HG02798 (cell line): ENCODE measurements around the gene SHISA9.
"Not testable (repeated sequence)": the region's sequence is repeated elsewhere in the genome, so short reads cannot be mapped to it uniquely, and the experiment has no call there.

ENCODE experiments used
- ATAC-seq: cut with Tn5 transposase; IDR thresholded peaks from one replicate; pipeline ENCODE4 v1.9.1; 2021; ENCODE audit warnings: mild to moderate bottlenecking; ENCODE audit not compliant: unreplicated experiment, poor library complexity

Gene SHISA9

DNA sequence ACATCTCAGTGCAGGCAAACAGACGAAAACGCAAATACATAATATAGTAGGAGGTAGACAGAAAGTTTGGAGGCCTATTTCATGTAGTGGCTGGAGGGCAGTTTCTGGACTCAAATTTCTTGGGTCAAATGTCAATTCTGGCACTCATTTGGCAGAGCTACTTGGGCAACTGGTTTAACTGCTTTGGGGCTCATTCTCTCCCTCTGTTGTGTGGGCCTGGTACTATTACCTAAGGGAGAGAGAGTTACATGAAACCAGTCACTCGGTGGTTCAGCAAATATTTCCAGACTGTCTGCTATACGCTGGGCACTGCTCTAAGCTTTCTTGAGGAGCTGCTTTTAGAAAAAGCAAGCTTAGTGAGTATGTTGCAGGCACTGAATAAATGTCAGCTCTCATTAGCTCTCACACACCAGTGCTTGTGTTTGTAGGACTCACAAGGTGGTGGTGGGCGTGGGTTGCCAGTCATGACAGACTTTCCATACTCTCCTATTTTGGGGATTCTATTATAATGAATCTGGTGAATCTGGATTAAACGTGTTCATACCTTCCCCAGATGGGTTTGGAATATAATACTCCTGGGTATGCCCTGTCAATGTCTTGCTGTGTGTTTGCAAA, 1.8 kb upstream of the SHISA9 start:
- no peak for ATAC-seq

- no peak for ATAC-seq
Measured at GRCh38 chr16:12900156-12900555, 1.2 kb upstream of the SHISA9 start.

DNA sequence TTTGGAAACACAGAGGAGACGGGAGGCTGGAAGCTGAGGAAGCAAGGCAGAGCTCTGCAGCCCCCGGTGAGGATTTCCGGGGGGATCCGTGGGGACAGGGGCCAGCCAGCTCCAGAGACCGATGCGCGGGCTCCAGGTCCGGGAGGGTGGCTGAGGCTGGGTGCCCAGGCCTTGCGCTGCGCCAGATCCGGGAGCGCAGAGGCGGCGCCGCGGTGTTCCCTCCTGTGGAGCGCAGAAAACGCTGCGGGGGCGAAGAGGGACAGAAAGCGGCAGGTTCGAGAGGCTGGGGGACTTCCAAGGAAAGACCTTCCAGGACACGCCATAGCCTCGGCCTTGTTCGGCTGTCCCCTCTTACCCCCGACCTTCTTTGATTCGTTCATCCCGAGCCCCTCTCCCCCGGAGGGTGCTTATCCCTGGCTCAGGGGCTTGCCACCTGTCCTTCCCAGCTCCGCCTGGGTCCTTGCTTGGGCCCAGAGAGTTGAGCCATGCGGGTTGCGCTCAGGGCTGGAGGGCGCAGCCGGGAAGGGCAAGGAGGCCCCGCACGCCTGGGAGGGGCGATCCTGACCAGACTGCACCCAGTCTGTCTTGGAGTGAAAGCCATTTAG, 697 bp upstream of the SHISA9 start:
- no peak for ATAC-seq

GRCh38 chr16:12901204-12901596, 198 bp upstream of the SHISA9 start:
- ATAC-seq: no peak

GRCh38 chr16:12902511-12903372, 1.3 kb downstream of the SHISA9 start:
- no peak for ATAC-seq

DNA sequence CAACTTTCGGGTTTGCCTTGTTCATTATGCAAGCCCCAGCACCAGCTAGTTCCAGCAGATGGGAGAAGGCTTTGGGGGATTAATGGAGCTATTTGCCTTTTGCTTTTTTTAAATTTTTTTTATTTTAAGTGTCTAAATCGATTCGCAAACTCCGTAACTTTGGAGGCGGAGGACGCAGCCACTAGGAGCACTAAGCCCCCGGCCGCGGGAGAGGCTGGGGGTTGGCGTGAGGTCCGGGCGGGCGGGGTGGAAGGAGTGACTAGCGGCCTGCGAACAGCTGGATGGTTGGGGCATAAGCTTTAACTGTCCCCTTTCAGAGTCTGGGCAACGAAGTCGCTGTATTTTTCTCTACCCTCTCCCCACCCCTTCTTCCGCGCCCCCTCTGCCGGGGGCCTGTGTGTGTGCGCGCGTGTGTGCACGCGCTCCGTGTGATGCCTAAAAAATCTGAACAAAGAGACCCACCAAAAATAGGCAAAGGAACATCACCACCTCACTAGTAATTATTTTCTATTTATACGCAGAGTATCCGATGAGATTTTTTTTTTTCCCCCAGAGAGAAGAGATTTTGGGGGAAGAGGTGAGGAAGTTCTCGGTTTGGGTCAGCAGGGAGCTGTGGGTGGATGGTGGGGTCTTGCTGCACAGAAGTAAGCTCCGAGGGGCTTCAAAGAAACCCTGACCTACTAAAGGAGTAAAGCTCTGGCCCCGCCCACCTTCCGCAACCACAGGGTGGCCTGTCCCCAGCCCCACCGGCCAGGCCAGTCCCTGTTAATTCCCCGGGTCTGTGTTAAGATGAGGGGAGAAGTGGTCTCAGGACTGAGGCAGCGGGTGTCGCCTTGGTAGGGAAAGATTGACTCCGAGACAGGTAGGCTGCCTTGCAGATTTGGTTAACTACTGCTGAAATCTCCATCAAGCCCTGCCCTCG, 2.3 kb downstream of the SHISA9 start:
- ATAC-seq: no peak

DNA sequence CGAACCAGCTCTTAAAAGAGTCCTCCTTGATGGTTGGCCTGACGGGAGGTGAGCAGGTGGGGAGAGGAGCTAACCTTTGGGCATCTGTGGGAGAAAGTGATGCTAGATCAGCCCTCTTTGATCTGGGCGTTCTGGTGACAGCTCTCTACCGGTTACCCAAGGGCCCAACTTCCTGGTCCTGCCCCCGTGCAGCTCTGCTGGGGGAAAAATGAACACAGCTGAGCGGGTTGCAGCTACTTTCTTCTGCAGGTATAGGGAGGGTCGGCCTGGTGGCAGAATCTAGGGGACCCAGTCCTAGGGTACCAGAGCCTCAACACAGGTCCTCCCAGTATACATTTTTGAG, 2.9 kb downstream of the SHISA9 start:
- no peak for ATAC-seq

GRCh38 chr16:12906271-12906670, 4.9 kb downstream of the SHISA9 start:
- no peak for ATAC-seq

DNA sequence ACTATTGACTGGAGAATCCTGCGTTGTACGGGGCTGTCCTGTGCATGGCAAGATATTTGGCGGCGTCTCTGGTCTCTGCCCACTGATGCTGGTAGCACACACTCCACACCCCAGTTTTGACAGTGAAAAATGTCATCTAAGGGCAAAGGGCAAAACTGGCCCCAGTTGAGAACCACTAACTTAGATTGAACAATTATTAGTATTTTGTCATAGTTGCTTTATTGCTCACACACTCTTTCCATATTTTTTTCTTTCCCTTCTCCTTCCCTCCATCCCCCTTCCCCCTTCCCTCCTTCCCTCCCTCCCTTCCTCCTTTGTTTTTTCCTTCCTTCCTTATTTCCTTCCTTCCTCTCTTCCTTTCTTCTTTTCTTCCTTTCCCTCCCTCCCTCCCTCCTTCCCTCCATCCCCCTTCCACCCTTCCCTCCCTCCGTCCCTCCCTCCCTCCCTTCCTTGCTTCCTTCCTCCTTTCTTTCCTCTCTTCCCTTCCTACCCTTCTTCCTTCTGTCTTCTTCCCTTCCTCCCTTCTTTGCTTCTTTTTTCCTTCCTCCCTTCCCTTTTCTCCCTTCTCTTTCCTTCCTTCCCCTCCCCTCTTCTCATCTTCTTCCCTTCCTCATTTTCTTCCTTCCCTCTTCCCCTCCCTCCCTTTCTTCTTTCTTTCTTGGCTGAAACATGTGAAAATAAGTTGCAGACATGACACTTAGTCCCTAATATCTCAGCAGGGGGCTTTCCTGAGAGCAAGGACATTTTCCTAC, 5.5 kb downstream of the SHISA9 start:
- ATAC-seq: no peak

DNA sequence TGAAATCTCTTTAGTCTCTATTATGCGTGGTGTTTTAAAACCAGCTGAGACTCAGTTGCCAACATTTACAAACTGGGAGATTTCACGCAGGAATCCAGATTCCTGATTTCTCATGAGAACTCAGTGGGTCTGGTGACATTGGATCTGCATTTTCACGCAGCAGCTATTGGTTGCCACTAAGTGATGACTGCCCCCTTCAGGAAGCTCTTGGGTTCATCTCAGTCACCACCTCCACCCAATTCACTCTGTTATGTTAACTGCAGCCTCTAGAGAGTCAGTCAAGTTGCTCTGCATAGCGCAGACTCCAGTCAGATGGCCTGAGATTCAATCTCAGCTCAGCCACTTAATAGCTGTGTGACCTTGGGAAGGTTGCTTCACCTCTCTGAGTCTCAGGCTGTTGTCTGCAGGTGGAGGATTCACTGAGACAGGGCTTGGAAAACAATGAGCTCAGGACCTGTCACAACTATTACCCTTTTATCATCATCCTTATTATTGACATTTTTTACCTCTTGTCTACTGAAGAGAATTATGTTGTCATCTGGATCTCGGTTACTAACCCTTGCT, 6.4 kb downstream of the SHISA9 start:
- no peak for ATAC-seq

DNA sequence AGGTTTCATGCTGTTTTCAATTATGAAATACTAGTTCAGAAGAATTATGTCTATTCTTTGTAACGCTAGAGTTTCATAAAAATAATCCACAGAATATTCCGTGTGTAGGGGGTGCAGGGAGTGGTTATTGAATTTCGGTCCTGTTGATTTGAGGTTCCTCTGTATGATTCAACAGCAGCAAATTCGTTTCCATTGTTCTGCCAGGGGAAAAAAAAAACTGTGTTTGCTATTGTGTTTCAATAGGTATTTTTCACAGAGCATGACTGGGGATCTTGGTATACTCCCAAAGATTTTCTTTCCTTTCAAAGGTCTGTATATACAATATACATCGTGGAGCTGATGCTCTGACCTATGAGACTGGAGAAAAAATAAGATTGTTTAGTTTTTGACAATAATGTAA, 15.8 kb downstream of the SHISA9 start:
- ATAC-seq: no peak

- ATAC-seq: no peak
Measured at GRCh38 chr16:12917653-12918052, 16.3 kb downstream of the SHISA9 start.

DNA sequence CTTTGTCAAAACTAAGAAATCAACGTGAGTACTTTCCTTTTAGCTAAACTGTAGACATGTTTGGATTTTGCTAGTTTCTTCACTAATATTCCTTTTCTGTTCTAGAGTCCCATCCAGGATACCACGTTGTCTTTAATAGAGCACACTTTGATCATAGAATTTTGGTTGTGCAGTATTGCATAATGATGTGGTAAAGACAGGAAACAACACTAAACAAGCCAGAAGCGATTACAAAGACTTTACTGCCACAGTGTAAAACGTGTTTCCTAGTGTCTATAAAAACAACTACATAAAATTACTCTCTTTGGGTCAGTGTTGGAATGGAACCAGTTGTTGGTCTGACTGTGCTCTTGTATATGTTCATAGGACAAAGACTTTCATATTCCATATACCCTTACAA, 19.3 kb downstream of the SHISA9 start:
- ATAC-seq: no peak

GRCh38 chr16:12923640-12924039, 22.2 kb downstream of the SHISA9 start:
- not testable (repeated sequence) for ATAC-seq

DNA sequence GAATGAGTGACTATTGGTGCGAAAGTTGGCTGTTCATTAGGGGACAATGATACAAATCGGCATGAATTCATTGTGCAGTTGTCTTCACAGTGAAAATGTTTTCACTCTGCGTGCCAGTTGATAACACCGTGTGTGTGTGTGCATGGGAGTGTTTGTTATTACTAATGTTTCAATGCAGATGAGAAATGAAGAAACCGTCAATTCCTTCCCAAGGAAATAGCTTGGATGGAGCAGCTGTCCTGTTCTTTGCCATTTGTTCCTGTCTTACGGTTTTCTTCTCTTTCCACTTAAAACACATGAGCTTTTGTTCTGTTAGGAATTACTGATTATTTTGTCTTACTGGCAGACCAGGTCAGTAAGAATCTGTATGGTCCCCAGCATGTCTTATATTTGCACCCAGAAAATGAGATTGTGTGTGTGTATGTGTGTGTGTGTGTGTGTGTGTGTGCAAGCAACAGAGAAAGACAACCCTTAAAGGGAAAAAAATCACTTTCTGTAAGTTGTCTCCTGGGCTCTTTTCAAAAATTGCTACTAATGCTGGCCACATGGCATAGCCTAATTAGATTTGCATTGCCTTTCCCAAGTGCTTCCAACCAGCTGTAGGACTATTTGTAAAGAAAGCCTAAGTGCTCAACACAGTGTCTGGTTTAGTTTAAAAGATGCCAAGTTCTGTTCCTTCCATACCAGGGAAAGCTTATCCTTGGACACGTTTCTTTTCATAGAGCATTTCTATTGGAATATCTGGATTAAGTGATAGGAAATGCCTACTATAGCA, 23.8 kb downstream of the SHISA9 start:
- no peak for ATAC-seq

GRCh38 chr16:12927591-12927990, 26.2 kb downstream of the SHISA9 start:
- no peak for ATAC-seq

DNA sequence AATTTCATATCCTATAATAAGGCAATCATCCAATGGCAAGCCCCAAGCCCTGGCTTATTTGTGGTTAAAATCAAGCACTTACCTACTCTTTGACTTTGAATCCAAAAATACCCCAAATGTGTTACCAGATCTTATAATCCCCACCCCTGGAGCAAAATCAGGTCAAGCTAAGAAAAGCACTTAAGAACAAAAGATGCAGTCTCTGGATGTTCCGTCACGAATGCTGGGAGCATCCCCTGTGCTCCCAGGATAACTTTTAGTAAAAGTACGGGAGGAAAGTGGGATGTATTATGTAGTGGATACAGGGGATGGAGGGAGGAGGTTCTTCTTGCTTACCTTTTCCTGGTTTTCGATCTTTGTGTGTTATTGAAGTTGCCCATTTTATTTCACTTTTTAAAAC, 29.5 kb downstream of the SHISA9 start:
- ATAC-seq: no peak

DNA sequence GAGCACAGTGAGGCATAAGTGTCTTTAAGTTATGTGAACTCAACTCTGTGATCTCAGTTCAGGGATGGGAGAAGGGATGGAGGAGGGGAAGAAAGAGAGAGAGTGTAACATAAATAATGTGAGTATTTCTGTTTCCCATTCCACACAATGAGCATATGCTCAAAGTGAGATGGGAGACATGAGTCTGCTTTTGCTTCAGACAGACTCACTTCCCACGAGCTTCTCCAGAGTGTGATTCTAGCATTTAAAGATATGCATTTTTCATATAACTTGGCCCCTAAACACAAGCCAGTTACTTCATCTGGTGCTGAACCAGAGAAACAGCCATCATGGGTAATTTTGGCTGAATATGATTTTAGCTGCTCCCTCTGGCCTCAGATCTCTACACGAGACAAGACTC, 35.0 kb downstream of the SHISA9 start:
- ATAC-seq: no peak

DNA sequence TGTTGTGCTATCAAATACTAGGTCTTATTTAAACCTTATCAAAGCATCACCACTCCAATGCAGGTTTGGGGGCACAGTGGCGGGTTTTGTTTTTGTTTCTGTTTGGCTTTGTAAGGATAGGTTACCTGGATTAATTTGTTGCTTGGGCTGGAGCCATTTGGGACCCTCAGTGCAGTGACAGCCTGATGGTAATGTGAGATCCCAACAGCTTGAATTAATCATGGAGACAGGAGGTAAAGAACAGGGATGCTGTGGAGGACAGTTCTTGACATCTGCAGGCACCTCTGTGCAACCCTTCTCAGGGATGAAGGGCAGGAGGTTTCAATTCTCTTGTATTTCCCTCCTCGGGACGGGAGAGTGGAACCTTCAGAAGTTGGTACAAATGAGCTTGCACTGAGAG, 40.5 kb downstream of the SHISA9 start:
- no peak for ATAC-seq
